MM.1S (cell line): ENCODE data around the gene CNTNAP2.

Source experiments
- DNase-seq: peaks from one replicate; pipeline ENCODE4 v3.0.0-alpha.2; 2015
- H2AFZ ChIP-seq: fragments of 300-600 bp; sonication (generic); 2 replicates; pipeline ENCODE4 v1.6.0; 2016; ENCODE audit warnings: antibody characterized with exemption, low read length
- H3F3A ChIP-seq: fragments of 300-600 bp; sonication (generic); 2 replicates; pipeline ENCODE4 v1.6.1; 2016; ENCODE audit warnings: mild to moderate bottlenecking, antibody characterized with exemption, low read length, moderate library complexity, mixed read lengths; ENCODE audit not compliant: insufficient read depth
- H3K27ac ChIP-seq: fragments of 300-600 bp; sonication (generic); 2 replicates; pipeline ENCODE4 v1.5.1; 2016; ENCODE audit warnings: mild to moderate bottlenecking, low read length
- H3K27me3 ChIP-seq: fragments of 300-600 bp; sonication (generic); replicated peaks from 2 replicates; pipeline ENCODE4 v1.6.0; 2016; ENCODE audit warnings: low read length; ENCODE audit not compliant: insufficient read depth
- H3K36me3 ChIP-seq: fragments of 300-600 bp; sonication (generic); replicated peaks from 2 replicates; pipeline ENCODE4 v1.6.1; 2016; ENCODE audit warnings: mild to moderate bottlenecking, low read length, mixed read lengths; ENCODE audit not compliant: insufficient read depth
- H3K4me1 ChIP-seq: fragments of 300-600 bp; sonication (generic); 2 replicates; pipeline ENCODE4 v1.6.1; 2016; ENCODE audit warnings: low read length, mixed read lengths
- H3K4me2 ChIP-seq: fragments of 300-600 bp; sonication (generic); 2 replicates; pipeline ENCODE4 v1.6.0; 2016; ENCODE audit warnings: low read depth, low read length
- H3K4me3 ChIP-seq: fragments of 300-600 bp; sonication (generic); 2 replicates; pipeline ENCODE4 v1.5.1; 2016; ENCODE audit warnings: low read length, mixed read lengths
- H3K79me2 ChIP-seq: fragments of 300-600 bp; sonication (generic); 2 replicates; pipeline ENCODE4 v1.6.1; 2016; ENCODE audit warnings: mixed run types, low read length, mixed read lengths
- H3K9ac ChIP-seq: fragments of 300-600 bp; sonication (generic); 2 replicates; pipeline ENCODE4 v1.6.1; 2016; ENCODE audit warnings: low read length, mixed read lengths
- H3K9me2 ChIP-seq: fragments of 300-600 bp; sonication (generic); replicated peaks from 2 replicates; pipeline ENCODE4 v1.6.1; 2016; ENCODE audit warnings: mild to moderate bottlenecking, low read length, mixed read lengths; ENCODE audit not compliant: insufficient read depth
- H3K9me3 ChIP-seq: fragments of 300-600 bp; sonication (generic); replicated peaks from 2 replicates; pipeline ENCODE4 v1.6.1; 2016; ENCODE audit warnings: mild to moderate bottlenecking, low read length, mixed read lengths; ENCODE audit not compliant: insufficient read depth
- H4K20me1 ChIP-seq: fragments of 300-600 bp; sonication (generic); 2 replicates; pipeline ENCODE4 v1.6.1; 2016; ENCODE audit warnings: mild to moderate bottlenecking, low read length, moderate library complexity, mixed read lengths; ENCODE audit not compliant: insufficient read depth
- EZH2 ChIP-seq: fragments of 300-600 bp; sonication (generic); optimal IDR thresholded peaks from 2 replicates; pipeline ENCODE3; 2017; ENCODE audit warnings: low read depth, mild to moderate bottlenecking, antibody characterized with exemption, low read length, mixed read lengths
- EZH2phosphoT487 ChIP-seq: fragments of 300-600 bp; sonication (generic); IDR thresholded peaks from 2 replicates; pipeline ENCODE4 v1.6.1; 2018; ENCODE audit warnings: antibody characterized with exemption, low read length
- TF ChIP-seq, protein P1 (sequence below): fragments of 300-600 bp; sonication (generic); IDR thresholded peaks from 2 replicates; pipeline ENCODE4 v1.5.1; 2016; ENCODE audit warnings: antibody characterized with exemption, low read length, mixed read lengths

The CNTNAP2 gene

GRCh38 chr7:147640821-147641220 is 1524.2 kb downstream of the CNTNAP2 start:
- TF ChIP-seq EZH2: no peak
- no peak for TF ChIP-seq EZH2phosphoT487
- TF ChIP-seq, protein P1, sequence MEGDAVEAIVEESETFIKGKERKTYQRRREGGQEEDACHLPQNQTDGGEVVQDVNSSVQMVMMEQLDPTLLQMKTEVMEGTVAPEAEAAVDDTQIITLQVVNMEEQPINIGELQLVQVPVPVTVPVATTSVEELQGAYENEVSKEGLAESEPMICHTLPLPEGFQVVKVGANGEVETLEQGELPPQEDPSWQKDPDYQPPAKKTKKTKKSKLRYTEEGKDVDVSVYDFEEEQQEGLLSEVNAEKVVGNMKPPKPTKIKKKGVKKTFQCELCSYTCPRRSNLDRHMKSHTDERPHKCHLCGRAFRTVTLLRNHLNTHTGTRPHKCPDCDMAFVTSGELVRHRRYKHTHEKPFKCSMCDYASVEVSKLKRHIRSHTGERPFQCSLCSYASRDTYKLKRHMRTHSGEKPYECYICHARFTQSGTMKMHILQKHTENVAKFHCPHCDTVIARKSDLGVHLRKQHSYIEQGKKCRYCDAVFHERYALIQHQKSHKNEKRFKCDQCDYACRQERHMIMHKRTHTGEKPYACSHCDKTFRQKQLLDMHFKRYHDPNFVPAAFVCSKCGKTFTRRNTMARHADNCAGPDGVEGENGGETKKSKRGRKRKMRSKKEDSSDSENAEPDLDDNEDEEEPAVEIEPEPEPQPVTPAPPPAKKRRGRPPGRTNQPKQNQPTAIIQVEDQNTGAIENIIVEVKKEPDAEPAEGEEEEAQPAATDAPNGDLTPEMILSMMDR: no peak
- no peaks in the 10 kb centered on the region for H3K36me3 ChIP-seq
- H3K9me3 ChIP-seq: no peaks in the 10 kb centered on the region
- no peaks in the 10 kb centered on the region for H3K27me3 ChIP-seq
- no peak for DNase-seq
- H3K4me1 ChIP-seq: no peaks in the 10 kb centered on the region
- H3K9me2 ChIP-seq: no peaks in the 10 kb centered on the region
- H3K4me3 ChIP-seq: no peak overlapping the region
- H3K9ac ChIP-seq: no peak overlapping the region
- no peaks in the 10 kb centered on the region for H3F3A ChIP-seq
- no peak overlapping the region for H3K4me2 ChIP-seq
- no peak overlapping the region for H2AFZ ChIP-seq
- H3K79me2 ChIP-seq: no peaks in the 10 kb centered on the region
- H3K27ac ChIP-seq: no peak overlapping the region
- H4K20me1 ChIP-seq: no peaks in the 10 kb centered on the region

DNA sequence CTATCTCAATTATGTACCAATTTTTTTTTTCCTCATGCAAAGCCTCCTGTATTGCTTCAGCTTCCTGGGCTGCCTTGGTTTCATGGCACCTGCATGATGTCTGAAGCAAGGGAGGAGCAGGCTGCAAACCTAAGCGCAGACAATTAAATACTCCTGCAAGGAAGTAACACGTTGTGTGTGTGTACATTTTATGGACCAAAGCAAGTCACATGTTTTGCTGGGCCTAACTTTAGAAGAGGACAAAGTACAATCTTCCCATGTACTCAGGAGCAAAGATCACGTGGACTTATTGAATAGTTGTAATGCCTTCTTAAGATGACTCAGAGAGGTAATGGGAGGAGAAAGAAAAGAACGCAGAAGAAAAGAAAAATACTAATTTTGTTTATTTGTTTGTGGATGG is 1530.0 kb downstream of the CNTNAP2 start:
- Histone ChIP-seq H2AFZ (no peak overlapping the region), H3K36me3 (no peaks in the 10 kb centered on the region), H4K20me1 (no peaks in the 10 kb centered on the region), H3K9me3 (no peaks in the 10 kb centered on the region), H3K4me3 (no peak overlapping the region), H3K4me2 (no peak overlapping the region), H3K27ac (no peak overlapping the region), H3K9me2 (no peaks in the 10 kb centered on the region), H3K4me1 (no peaks in the 10 kb centered on the region), H3K79me2 (no peaks in the 10 kb centered on the region), H3F3A (no peaks in the 10 kb centered on the region), H3K9ac (no peak overlapping the region), H3K27me3 (no peaks in the 10 kb centered on the region)
- no peak for TF ChIP-seq EZH2
- TF ChIP-seq, protein P1: no peak
- TF ChIP-seq EZH2phosphoT487: no peak
- no peak for DNase-seq

GRCh38 chr7:147650991-147651390 is 1534.4 kb downstream of the CNTNAP2 start:
- Histone ChIP-seq H3K27ac (no peak overlapping the region), H4K20me1 (no peaks in the 10 kb centered on the region)

More at GRCh38 chr7:147650991-147651390, 1534.4 kb downstream of the CNTNAP2 start:
- H3K79me2 ChIP-seq: no peaks in the 10 kb centered on the region
- no peaks in the 10 kb centered on the region for H3K27me3 ChIP-seq
- H3K36me3 ChIP-seq: no peaks in the 10 kb centered on the region
- H3F3A ChIP-seq: no peaks in the 10 kb centered on the region
- no peaks in the 10 kb centered on the region for H3K9me3 ChIP-seq
- H3K4me3 ChIP-seq: no peak overlapping the region
- no peak for DNase-seq
- TF ChIP-seq EZH2: no peak
- no peak for TF ChIP-seq EZH2phosphoT487
- TF ChIP-seq, protein P1: no peak
- no peak overlapping the region for H3K4me2 ChIP-seq
- H2AFZ ChIP-seq: no peak overlapping the region
- H3K9me2 ChIP-seq: no peaks in the 10 kb centered on the region
- H3K9ac ChIP-seq: no peak overlapping the region
- H3K4me1 ChIP-seq: no peaks in the 10 kb centered on the region
